Activated T-cell treated with anti-CD3 and anti-CD28 coated beads, Interleukin-2, amount 50 U/mL, for 4 hours (primary cell): ENCODE data around the gene GPR82. TPM values are rescaled to one million over a fixed set of nuclear protein-coding genes. Genes with fewer than 3 reads are reported as not detected.
"Not testable (repeated sequence)": the region's sequence is repeated elsewhere in the genome, so short reads cannot be mapped to it uniquely, and the experiment has no call there.

Experiments used
- ATAC-seq, 2 donors: fragments of 200-7000 bp; cut with Tn5 transposase; one replicate each; pipeline ENCODE4 v1.10.0; 2021
- DNase-seq: peaks from one replicate; pipeline ENCODE4 v3.0.0-alpha.2; 2020
- H3K27me3 Mint-ChIP-seq: one replicate; pipeline ENCODE4 v1.8.0; 2021; ENCODE audit warnings: low read depth, mixed read lengths
- H3K36me3 Mint-ChIP-seq: one replicate; pipeline ENCODE4 v1.8.0; 2022; ENCODE audit warnings: mixed read lengths; ENCODE audit not compliant: insufficient read depth
- H3K4me1 Mint-ChIP-seq: one replicate; pipeline ENCODE4 v1.8.0; 2021; ENCODE audit warnings: low read depth, mixed read lengths
- H3K4me3 Mint-ChIP-seq: one replicate; pipeline ENCODE4 v1.8.0; 2021; ENCODE audit warnings: mild to moderate bottlenecking, moderate library complexity, mixed read lengths
- H3K9me3 Mint-ChIP-seq: one replicate; pipeline ENCODE4 v1.8.0; 2021; ENCODE audit warnings: mixed read lengths
- total RNA-seq, 3 donors: library from RNA; stranded (reverse); gene quantifications; one replicate each; pipeline ENCODE4 v1.2.1, GENCODE V29; 2021

Gene GPR82
- total RNA-seq = under 1 TPM; 0.08 to 0.27 (median 0.25) TPM

DNA sequence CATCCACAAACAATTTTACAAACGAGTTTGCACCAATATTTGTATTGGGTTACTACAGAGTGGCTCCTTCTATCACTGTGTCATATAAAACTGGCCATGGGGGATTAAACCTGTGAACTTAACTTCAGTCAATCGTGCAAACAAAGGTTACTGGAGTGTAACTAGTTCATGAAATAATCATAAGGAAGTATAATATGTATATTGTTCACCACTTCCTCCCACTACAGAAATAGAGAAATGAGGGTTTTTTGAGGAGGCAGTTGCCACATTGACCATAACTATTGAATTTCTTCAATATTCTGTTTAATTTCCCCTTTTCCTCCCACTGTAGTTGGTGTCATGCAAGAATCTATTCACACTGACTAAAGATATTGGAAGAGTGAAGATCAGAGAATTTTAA lies at the start of gene GPR82:
Gene GPR82, plus strand, starts transcription at position 356 of the 400 bp plus-strand sequence. CDS start 2,846 bp downstream, outside the sequence.
- peaks cover 37% of the 10 kb centered on the region for H3K4me1 Mint-ChIP-seq
- H3K36me3 Mint-ChIP-seq = peaks cover 19% of the 10 kb centered on the region
- no peak for ATAC-seq
- no peaks in the 10 kb centered on the region for H3K27me3 Mint-ChIP-seq
- peaks cover 4% of the 10 kb centered on the region for H3K9me3 Mint-ChIP-seq
- H3K4me3 Mint-ChIP-seq = no peak within 1 kb of the TSS
- DNase-seq = no peak

GRCh38 chrX:41676361-41676760 lies 47.6 kb upstream of the GPR82 start:
- not testable (repeated sequence) for H3K9me3 Mint-ChIP-seq, ATAC-seq, H3K4me3 Mint-ChIP-seq, H3K27me3 Mint-ChIP-seq, DNase-seq
- Mint-ChIP-seq H3K36me3 (peaks cover 14% of the 10 kb centered on the region), H3K4me1 (peaks cover 10% of the 10 kb centered on the region)

- Mint-ChIP-seq H3K4me3 (no peak overlapping the region), H3K9me3 (no peaks in the 10 kb centered on the region), H3K27me3 (no peaks in the 10 kb centered on the region), H3K36me3 (peaks cover 15% of the 10 kb centered on the region), H3K4me1 (peaks cover 9% of the 10 kb centered on the region)
- no peak for ATAC-seq
- DNase-seq = no peak
These were observed 46.6 kb upstream of the GPR82 start for GRCh38 chrX:41677183-41678060.

GRCh38 chrX:41684138-41684537 lies 39.8 kb upstream of the GPR82 start:
- H3K27me3 Mint-ChIP-seq = no peaks in the 10 kb centered on the region
- H3K36me3 Mint-ChIP-seq = peaks cover 3% of the 10 kb centered on the region
- H3K9me3 Mint-ChIP-seq = no peaks in the 10 kb centered on the region

DNA sequence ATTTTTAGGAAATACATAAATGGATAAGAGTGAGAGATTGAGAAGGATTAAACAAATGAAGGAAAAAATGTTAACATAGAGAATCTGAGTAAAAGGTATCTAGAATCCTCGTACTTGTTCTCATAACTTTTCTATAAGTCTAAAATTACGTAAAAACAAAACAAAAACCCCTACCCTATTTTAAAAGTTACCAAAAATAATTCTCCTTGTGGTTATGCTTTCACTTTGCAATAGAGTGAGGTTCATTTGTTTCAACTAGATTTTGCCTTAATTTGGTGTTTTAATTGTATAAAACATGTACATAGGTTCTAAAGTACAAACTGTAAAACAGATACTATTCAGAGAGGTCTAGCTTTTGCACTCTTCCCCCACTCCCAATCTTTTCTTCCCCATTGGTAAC lies 39.0 kb upstream of the GPR82 start:
- Mint-ChIP-seq H3K27me3 (no peaks in the 10 kb centered on the region), H3K9me3 (no peaks in the 10 kb centered on the region), H3K4me1 (peaks cover 16% of the 10 kb centered on the region), H3K4me3 (no peak overlapping the region), H3K36me3 (peaks cover 3% of the 10 kb centered on the region)
- DNase-seq (no peak), ATAC-seq (no peak)

More at GRCh38 chrX:41684138-41684537, 39.8 kb upstream of the GPR82 start:
- DNase-seq (no peak), ATAC-seq (no peak)
- H3K4me1 Mint-ChIP-seq = peaks cover 13% of the 10 kb centered on the region
- H3K4me3 Mint-ChIP-seq = no peak overlapping the region

DNA sequence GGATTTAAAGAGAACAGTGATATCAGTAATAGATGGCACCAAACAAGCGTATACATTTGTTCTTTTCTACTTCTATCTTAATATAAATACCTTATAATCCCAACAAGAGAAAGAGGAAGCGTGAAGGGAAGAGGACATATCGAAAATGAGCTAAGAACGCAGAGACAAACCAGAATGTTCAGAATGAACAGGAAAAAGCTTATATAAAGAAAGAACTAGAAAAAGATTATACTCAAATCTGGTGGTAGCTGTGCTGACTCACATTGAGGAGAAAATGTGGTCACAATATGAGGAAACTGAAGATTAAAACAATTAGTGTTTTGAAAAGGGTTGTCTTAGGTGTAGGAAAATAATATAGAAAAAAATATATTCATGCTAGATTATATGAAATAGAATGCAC lies 37.2 kb upstream of the GPR82 start:
- no peak for ATAC-seq

GRCh38 chrX:41688156-41688555 lies 35.8 kb upstream of the GPR82 start:
- DNase-seq (no peak), ATAC-seq (no peak)
- H3K9me3 Mint-ChIP-seq = no peaks in the 10 kb centered on the region
- H3K36me3 Mint-ChIP-seq = peaks cover 2% of the 10 kb centered on the region
- peaks cover 22% of the 10 kb centered on the region for H3K4me1 Mint-ChIP-seq
- H3K4me3 Mint-ChIP-seq = no peak overlapping the region
- H3K27me3 Mint-ChIP-seq = no peaks in the 10 kb centered on the region

More for the DNA sequence above, 37.2 kb upstream of the GPR82 start:
- peaks cover 20% of the 10 kb centered on the region for H3K4me1 Mint-ChIP-seq
- no peaks in the 10 kb centered on the region for H3K27me3 Mint-ChIP-seq
- no peak overlapping the region for H3K4me3 Mint-ChIP-seq
- DNase-seq = no peak
- H3K9me3 Mint-ChIP-seq = no peaks in the 10 kb centered on the region
- no peaks in the 10 kb centered on the region for H3K36me3 Mint-ChIP-seq

- DNase-seq (no peak), ATAC-seq (peak; percentile 70 to 80)
- no peaks in the 10 kb centered on the region for H3K27me3 Mint-ChIP-seq
- no peaks in the 10 kb centered on the region for H3K9me3 Mint-ChIP-seq
- peaks cover 27% of the 10 kb centered on the region for H3K4me1 Mint-ChIP-seq
- peaks cover 4% of the 10 kb centered on the region for H3K36me3 Mint-ChIP-seq
- H3K4me3 Mint-ChIP-seq = no peak within 1 kb of the TSS
These were observed 35.1 kb upstream of the GPR82 start, which contains the start of gene GPR34 for GRCh38 chrX:41688835-41689234. GPR34 (plus strand) TSS chrX:41688973; CDS start chrX:41695634, 6,661 bp downstream.

GRCh38 chrX:41689711-41690110 lies 34.3 kb upstream of the GPR82 start:
- Mint-ChIP-seq H3K36me3 (peaks cover 5% of the 10 kb centered on the region), H3K9me3 (no peaks in the 10 kb centered on the region), H3K4me1 (peaks cover 32% of the 10 kb centered on the region), H3K27me3 (no peaks in the 10 kb centered on the region), H3K4me3 (no peak overlapping the region)
- no peak for ATAC-seq
- DNase-seq = no peak

DNA sequence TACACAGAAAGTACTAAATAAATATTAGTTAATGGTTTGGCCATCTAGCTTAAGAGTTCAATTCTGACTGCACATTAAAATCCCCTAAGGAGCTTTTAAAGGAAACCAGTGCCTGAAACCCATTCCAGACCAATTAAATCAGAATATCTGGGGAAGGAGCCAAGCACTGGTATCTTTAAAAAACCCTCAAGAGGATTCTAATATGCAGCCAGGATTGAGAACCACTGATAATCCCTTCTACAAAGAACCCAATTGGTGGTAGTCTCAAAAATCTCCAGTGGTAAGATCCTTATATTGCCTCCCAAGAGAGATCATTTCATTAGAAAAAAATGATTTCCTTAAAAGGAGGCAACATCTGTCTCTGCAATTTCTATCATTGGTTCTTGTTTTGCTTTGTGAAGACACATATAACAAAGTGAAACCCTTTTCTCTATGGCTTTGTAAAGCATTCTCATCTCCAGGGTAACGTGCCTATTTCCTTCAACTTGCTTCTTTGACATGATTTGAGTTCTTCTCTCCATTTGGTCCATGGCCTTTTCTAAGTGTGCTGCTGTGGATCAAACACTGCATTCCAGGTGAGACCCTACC lies 31.7 kb upstream of the GPR82 start:
- peaks cover 37% of the 10 kb centered on the region for H3K4me1 Mint-ChIP-seq
- DNase-seq (no peak), ATAC-seq (no peak)
- peaks cover 8% of the 10 kb centered on the region for H3K36me3 Mint-ChIP-seq
- H3K4me3 Mint-ChIP-seq = no peak overlapping the region
- no peaks in the 10 kb centered on the region for H3K9me3 Mint-ChIP-seq
- no peaks in the 10 kb centered on the region for H3K27me3 Mint-ChIP-seq

DNA sequence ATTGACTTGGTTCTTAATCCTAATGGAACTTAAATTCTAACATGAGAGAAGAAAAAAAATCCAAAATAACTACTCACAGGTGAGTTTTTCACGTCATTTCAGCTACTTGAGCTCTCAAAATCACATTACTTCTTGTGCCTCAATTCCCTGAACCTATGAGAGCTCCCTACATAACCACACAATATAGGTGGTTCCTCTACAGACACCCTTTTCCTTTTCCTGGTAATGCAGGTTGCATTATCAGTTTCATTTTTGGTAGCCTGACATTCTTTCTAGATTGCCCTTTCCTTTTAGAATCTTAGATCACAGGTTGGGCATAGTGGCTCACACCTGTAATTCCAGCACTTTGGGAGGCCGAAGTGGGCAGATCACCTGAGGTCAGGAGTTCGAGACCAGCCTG lies 31.0 kb upstream of the GPR82 start:
- ATAC-seq (no peak), DNase-seq (no peak)
- Mint-ChIP-seq H3K9me3 (no peaks in the 10 kb centered on the region), H3K4me3 (no peak overlapping the region), H3K27me3 (no peaks in the 10 kb centered on the region), H3K4me1 (peaks cover 35% of the 10 kb centered on the region), H3K36me3 (peaks cover 8% of the 10 kb centered on the region)

GRCh38 chrX:41695426-41695825 lies 28.6 kb upstream of the GPR82 start:
- H3K4me3 Mint-ChIP-seq = no peak overlapping the region
- peaks cover 10% of the 10 kb centered on the region for H3K36me3 Mint-ChIP-seq
- DNase-seq = no peak
- ATAC-seq = peak; percentile 46 to 78
- no peaks in the 10 kb centered on the region for H3K27me3 Mint-ChIP-seq
- H3K4me1 Mint-ChIP-seq = peaks cover 28% of the 10 kb centered on the region
- H3K9me3 Mint-ChIP-seq = no peaks in the 10 kb centered on the region

GRCh38 chrX:41703574-41704029 lies 20.4 kb upstream of the GPR82 start:
- DNase-seq (no peak), ATAC-seq (peak; percentile 59 to 60)
- H3K36me3 Mint-ChIP-seq = peaks cover 5% of the 10 kb centered on the region
- no peaks in the 10 kb centered on the region for H3K27me3 Mint-ChIP-seq
- H3K4me1 Mint-ChIP-seq = peaks cover 29% of the 10 kb centered on the region
- H3K4me3 Mint-ChIP-seq = no peak overlapping the region
- H3K9me3 Mint-ChIP-seq = no peaks in the 10 kb centered on the region

- H3K4me3 Mint-ChIP-seq = no peak overlapping the region
- H3K36me3 Mint-ChIP-seq = peaks cover 5% of the 10 kb centered on the region
- peaks cover 28% of the 10 kb centered on the region for H3K4me1 Mint-ChIP-seq
- DNase-seq (no peak), ATAC-seq (no peak)
- H3K9me3 Mint-ChIP-seq = no peaks in the 10 kb centered on the region
- H3K27me3 Mint-ChIP-seq = no peaks in the 10 kb centered on the region
These were observed 18.9 kb upstream of the GPR82 start for GRCh38 chrX:41705042-41705441.
